ENCODE data around the gene SGK1. TPM values are rescaled to one million over a fixed set of nuclear protein-coding genes. Genes with fewer than 3 reads are reported as not detected.

Gene SGK1
- total and polyA plus RNA-seq, 10 of the 15 experiments (the other 5 are each of a cell fraction or from before 2014, with no cell fraction given) = 0.62 to 5.1 (median 2.9) TPM

- TF ChIP-seq, protein P1, sequence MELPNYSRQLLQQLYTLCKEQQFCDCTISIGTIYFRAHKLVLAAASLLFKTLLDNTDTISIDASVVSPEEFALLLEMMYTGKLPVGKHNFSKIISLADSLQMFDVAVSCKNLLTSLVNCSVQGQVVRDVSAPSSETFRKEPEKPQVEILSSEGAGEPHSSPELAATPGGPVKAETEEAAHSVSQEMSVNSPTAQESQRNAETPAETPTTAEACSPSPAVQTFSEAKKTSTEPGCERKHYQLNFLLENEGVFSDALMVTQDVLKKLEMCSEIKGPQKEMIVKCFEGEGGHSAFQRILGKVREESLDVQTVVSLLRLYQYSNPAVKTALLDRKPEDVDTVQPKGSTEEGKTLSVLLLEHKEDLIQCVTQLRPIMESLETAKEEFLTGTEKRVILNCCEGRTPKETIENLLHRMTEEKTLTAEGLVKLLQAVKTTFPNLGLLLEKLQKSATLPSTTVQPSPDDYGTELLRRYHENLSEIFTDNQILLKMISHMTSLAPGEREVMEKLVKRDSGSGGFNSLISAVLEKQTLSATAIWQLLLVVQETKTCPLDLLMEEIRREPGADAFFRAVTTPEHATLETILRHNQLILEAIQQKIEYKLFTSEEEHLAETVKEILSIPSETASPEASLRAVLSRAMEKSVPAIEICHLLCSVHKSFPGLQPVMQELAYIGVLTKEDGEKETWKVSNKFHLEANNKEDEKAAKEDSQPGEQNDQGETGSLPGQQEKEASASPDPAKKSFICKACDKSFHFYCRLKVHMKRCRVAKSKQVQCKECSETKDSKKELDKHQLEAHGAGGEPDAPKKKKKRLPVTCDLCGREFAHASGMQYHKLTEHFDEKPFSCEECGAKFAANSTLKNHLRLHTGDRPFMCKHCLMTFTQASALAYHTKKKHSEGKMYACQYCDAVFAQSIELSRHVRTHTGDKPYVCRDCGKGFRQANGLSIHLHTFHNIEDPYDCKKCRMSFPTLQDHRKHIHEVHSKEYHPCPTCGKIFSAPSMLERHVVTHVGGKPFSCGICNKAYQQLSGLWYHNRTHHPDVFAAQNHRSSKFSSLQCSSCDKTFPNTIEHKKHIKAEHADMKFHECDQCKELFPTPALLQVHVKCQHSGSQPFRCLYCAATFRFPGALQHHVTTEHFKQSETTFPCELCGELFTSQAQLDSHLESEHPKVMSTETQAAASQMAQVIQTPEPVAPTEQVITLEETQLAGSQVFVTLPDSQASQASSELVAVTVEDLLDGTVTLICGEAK (IDR thresholded peaks at IDR 0.05; ENCODE audit: borderline replicate concordance) = no peak
- TF ChIP-seq ATF3 (IDR thresholded peaks at IDR 0.05; ENCODE audit: borderline replicate concordance, extremely low read depth, low read depth, low read length) = no peak
- no peak for TF ChIP-seq MTA2 (IDR thresholded peaks at IDR 0.05; ENCODE audit: low read depth)
- TF ChIP-seq KDM1A (IDR thresholded peaks at IDR 0.05; ENCODE audit: borderline replicate concordance) = no peak
- TF ChIP-seq SUZ12 (IDR thresholded peaks at IDR 0.05; ENCODE audit: unreplicated experiment) = no peak
- TF ChIP-seq, protein P2, sequence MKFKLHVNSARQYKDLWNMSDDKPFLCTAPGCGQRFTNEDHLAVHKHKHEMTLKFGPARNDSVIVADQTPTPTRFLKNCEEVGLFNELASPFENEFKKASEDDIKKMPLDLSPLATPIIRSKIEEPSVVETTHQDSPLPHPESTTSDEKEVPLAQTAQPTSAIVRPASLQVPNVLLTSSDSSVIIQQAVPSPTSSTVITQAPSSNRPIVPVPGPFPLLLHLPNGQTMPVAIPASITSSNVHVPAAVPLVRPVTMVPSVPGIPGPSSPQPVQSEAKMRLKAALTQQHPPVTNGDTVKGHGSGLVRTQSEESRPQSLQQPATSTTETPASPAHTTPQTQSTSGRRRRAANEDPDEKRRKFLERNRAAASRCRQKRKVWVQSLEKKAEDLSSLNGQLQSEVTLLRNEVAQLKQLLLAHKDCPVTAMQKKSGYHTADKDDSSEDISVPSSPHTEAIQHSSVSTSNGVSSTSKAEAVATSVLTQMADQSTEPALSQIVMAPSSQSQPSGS (IDR thresholded peaks at IDR 0.05; ENCODE audit: low read length) = no peak
Measured at GRCh38 chr6:134318236-134318973, 493 bp upstream of the SGK1 start (continued).
